ENCODE results near the gene OR52K2.

- TF ChIP-seq, protein P1, sequence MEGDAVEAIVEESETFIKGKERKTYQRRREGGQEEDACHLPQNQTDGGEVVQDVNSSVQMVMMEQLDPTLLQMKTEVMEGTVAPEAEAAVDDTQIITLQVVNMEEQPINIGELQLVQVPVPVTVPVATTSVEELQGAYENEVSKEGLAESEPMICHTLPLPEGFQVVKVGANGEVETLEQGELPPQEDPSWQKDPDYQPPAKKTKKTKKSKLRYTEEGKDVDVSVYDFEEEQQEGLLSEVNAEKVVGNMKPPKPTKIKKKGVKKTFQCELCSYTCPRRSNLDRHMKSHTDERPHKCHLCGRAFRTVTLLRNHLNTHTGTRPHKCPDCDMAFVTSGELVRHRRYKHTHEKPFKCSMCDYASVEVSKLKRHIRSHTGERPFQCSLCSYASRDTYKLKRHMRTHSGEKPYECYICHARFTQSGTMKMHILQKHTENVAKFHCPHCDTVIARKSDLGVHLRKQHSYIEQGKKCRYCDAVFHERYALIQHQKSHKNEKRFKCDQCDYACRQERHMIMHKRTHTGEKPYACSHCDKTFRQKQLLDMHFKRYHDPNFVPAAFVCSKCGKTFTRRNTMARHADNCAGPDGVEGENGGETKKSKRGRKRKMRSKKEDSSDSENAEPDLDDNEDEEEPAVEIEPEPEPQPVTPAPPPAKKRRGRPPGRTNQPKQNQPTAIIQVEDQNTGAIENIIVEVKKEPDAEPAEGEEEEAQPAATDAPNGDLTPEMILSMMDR (IDR thresholded peaks at IDR 0.05) = no peak
- no peak for TF ChIP-seq EZH2 (IDR thresholded peaks at IDR 0.05)
- TF ChIP-seq EZH2phosphoT487 (IDR thresholded peaks at IDR 0.05) = no peak
Observed at GRCh38 chr11:4479644-4480043, 30.5 kb downstream of the OR52K2 start.

Data from neural progenitor cell (in vitro differentiated cells).